DMS 273 (cell line): ENCODE measurements around the gene NCKAP5.

ENCODE experiments used
- DNase-seq: peaks from one replicate; lab custom pipeline; 2025; ENCODE audit not compliant: unreplicated experiment; lab: John Stamatoyannopoulos, UW

NCKAP5 gene

GRCh38 chr2:133167990-133168389, 400.3 kb downstream of the NCKAP5 start:
- no peak for DNase-seq

GRCh38 chr2:133167223-133167622, 401.0 kb downstream of the NCKAP5 start:
- no peak for DNase-seq

GRCh38 chr2:133166031-133166430, 402.2 kb downstream of the NCKAP5 start:
- DNase-seq, result no peak

GRCh38 chr2:133163111-133163510, 405.2 kb downstream of the NCKAP5 start:
- no peak for DNase-seq

- DNase-seq, result no peak
Observed at GRCh38 chr2:133158442-133158841, 409.8 kb downstream of the NCKAP5 start.

GRCh38 chr2:133158024-133158423, 410.2 kb downstream of the NCKAP5 start:
- DNase-seq, result no peak

GRCh38 chr2:133157141-133157540, 411.1 kb downstream of the NCKAP5 start:
- no peak for DNase-seq

- no peak for DNase-seq
Observed at GRCh38 chr2:133152801-133153200, 415.5 kb downstream of the NCKAP5 start.

GRCh38 chr2:133148187-133148586, 420.1 kb downstream of the NCKAP5 start:
- DNase-seq, result no peak

GRCh38 chr2:133146893-133147292, 421.4 kb downstream of the NCKAP5 start:
- no peak for DNase-seq

- no peak for DNase-seq
Observed at GRCh38 chr2:133143645-133144044, 424.6 kb downstream of the NCKAP5 start.

GRCh38 chr2:133142087-133142486, 426.2 kb downstream of the NCKAP5 start:
- no peak for DNase-seq

GRCh38 chr2:133140620-133141019, 427.6 kb downstream of the NCKAP5 start:
- DNase-seq, result no peak

- DNase-seq, result no peak
Observed at GRCh38 chr2:133139847-133140533, 428.3 kb downstream of the NCKAP5 start.

- no peak for DNase-seq
Observed at GRCh38 chr2:133138693-133139092, 429.6 kb downstream of the NCKAP5 start.

- DNase-seq, result no peak
Observed at GRCh38 chr2:133135035-133135654, 433.1 kb downstream of the NCKAP5 start.

GRCh38 chr2:133130548-133131246, 437.6 kb downstream of the NCKAP5 start:
- DNase-seq, result no peak

GRCh38 chr2:133124446-133124845, 443.8 kb downstream of the NCKAP5 start:
- DNase-seq, result no peak

- no peak for DNase-seq
Observed at GRCh38 chr2:133123904-133124303, 444.4 kb downstream of the NCKAP5 start.

- no peak for DNase-seq
Observed at GRCh38 chr2:133123393-133123792, 444.9 kb downstream of the NCKAP5 start.

GRCh38 chr2:133122529-133122928, 445.7 kb downstream of the NCKAP5 start:
- no peak for DNase-seq

GRCh38 chr2:133120310-133120709, 448.0 kb downstream of the NCKAP5 start:
- no peak for DNase-seq
